HEK293 (cell line): ENCODE data around the gene DCAF8.

Experiments
- EGR2 ChIP-seq: fragments of 450-650 bp; formaldehyde crosslinking; IDR thresholded peaks from 2 replicates; pipeline ENCODE4 v1.5.1; 2016; ENCODE audit warnings: low read depth, missing biosample characterization, missing genetic modification characterization
- FEZF1 ChIP-seq: fragments of 450-650 bp; formaldehyde crosslinking; IDR thresholded peaks from 2 replicates; pipeline ENCODE4 v1.5.1; 2016; ENCODE audit warnings: missing biosample characterization, missing genetic modification characterization
- GFI1B ChIP-seq: fragments of 450-650 bp; formaldehyde crosslinking; IDR thresholded peaks from 2 replicates; pipeline ENCODE4 v1.5.1; 2016; ENCODE audit warnings: missing biosample characterization, missing genetic modification characterization
- KLF17 ChIP-seq: fragments of 450-650 bp; formaldehyde crosslinking; IDR thresholded peaks from 2 replicates; pipeline ENCODE4 v1.5.1; 2016; ENCODE audit warnings: missing biosample characterization, missing genetic modification characterization
- KLF8 ChIP-seq: fragments of 450-650 bp; formaldehyde crosslinking; IDR thresholded peaks from 2 replicates; pipeline ENCODE4 v1.5.1; 2016; ENCODE audit warnings: missing biosample characterization, missing genetic modification characterization
- MYNN ChIP-seq: fragments of 450-650 bp; formaldehyde crosslinking; IDR thresholded peaks from 2 replicates; pipeline ENCODE4 v1.5.1; 2016; ENCODE audit warnings: missing biosample characterization, missing genetic modification characterization, borderline replicate concordance
- MZF1 ChIP-seq: fragments of 450-650 bp; formaldehyde crosslinking; IDR thresholded peaks from 2 replicates; pipeline ENCODE4 v1.5.1; 2017; ENCODE audit warnings: missing biosample characterization, missing genetic modification characterization, borderline replicate concordance
- TCF7L2 ChIP-seq: IDR thresholded peaks from 2 replicates; pipeline ENCODE4 v1.6.1; 2011; ENCODE audit warnings: low read depth, mild to moderate bottlenecking, inconsistent platforms, low read length, moderate library complexity, borderline replicate concordance
- ZBTB49 ChIP-seq: fragments of 450-650 bp; formaldehyde crosslinking; IDR thresholded peaks from 2 replicates; pipeline ENCODE4 v1.5.1; 2016; ENCODE audit warnings: missing biosample characterization, missing genetic modification characterization, low read depth
- ZBTB7A ChIP-seq: fragments of 450-650 bp; formaldehyde crosslinking; IDR thresholded peaks from 2 replicates; pipeline ENCODE4 v1.5.1; 2016; ENCODE audit warnings: low read depth, missing biosample characterization, missing genetic modification characterization
- ZNF169 ChIP-seq: fragments of 450-650 bp; formaldehyde crosslinking; IDR thresholded peaks from 2 replicates; pipeline ENCODE4 v1.5.1; 2016; ENCODE audit warnings: missing biosample characterization, missing genetic modification characterization
- ZNF174 ChIP-seq: fragments of 450-650 bp; formaldehyde crosslinking; IDR thresholded peaks from 2 replicates; pipeline ENCODE4 v1.5.0; 2017; ENCODE audit warnings: missing biosample characterization, mild to moderate bottlenecking, missing genetic modification characterization
- ZNF24 ChIP-seq: fragments of 450-650 bp; formaldehyde crosslinking; IDR thresholded peaks from 2 replicates; pipeline ENCODE4 v1.5.1; 2016; ENCODE audit warnings: missing biosample characterization, missing genetic modification characterization
- ZNF292 ChIP-seq: fragments of 450-650 bp; formaldehyde crosslinking; IDR thresholded peaks from 2 replicates; pipeline ENCODE4 v1.5.1; 2016; ENCODE audit warnings: low read depth, missing biosample characterization, missing genetic modification characterization, borderline replicate concordance
- ZNF394 ChIP-seq: fragments of 450-650 bp; formaldehyde crosslinking; IDR thresholded peaks from 2 replicates; pipeline ENCODE4 v1.5.1; 2016; ENCODE audit warnings: missing biosample characterization, missing genetic modification characterization, mild to moderate bottlenecking, moderate library complexity, borderline replicate concordance
- ZNF426 ChIP-seq: fragments of 450-650 bp; formaldehyde crosslinking; IDR thresholded peaks from 2 replicates; pipeline ENCODE4 v1.5.1; 2017; ENCODE audit warnings: missing biosample characterization, missing genetic modification characterization, mild to moderate bottlenecking, inconsistent platforms, moderate library complexity
- ZNF473 ChIP-seq: fragments of 450-650 bp; formaldehyde crosslinking; IDR thresholded peaks from 2 replicates; pipeline ENCODE4 v1.5.1; 2017; ENCODE audit warnings: missing biosample characterization, missing genetic modification characterization
- ZNF521 ChIP-seq: fragments of 450-650 bp; formaldehyde crosslinking; IDR thresholded peaks from 2 replicates; pipeline ENCODE4 v1.5.1; 2017; ENCODE audit warnings: missing biosample characterization, mild to moderate bottlenecking, missing genetic modification characterization
- ZNF530 ChIP-seq: fragments of 450-650 bp; formaldehyde crosslinking; IDR thresholded peaks from 2 replicates; pipeline ENCODE4 v1.5.1; 2016; ENCODE audit warnings: low read depth, missing biosample characterization, missing genetic modification characterization
- ZNF626 ChIP-seq: fragments of 450-650 bp; sonication (Bioruptor Pico); formaldehyde crosslinking; IDR thresholded peaks from 2 replicates; pipeline ENCODE4 v1.5.1; 2018; ENCODE audit warnings: missing biosample characterization, missing genetic modification characterization, inconsistent platforms
- ZNF658 ChIP-seq: fragments of 450-650 bp; formaldehyde crosslinking; IDR thresholded peaks from 2 replicates; pipeline ENCODE4; 2016; ENCODE audit warnings: missing biosample characterization, missing genetic modification characterization
- ZNF792 ChIP-seq: fragments of 450-650 bp; formaldehyde crosslinking; IDR thresholded peaks from 2 replicates; pipeline ENCODE4 v1.5.1; 2016; ENCODE audit warnings: missing biosample characterization, missing genetic modification characterization
- ZSCAN4 ChIP-seq: fragments of 450-650 bp; formaldehyde crosslinking; IDR thresholded peaks from 2 replicates; pipeline ENCODE4 v1.5.1; 2017; ENCODE audit warnings: missing biosample characterization, missing genetic modification characterization
- TF ChIP-seq, protein P1 (sequence below): fragments of 450-650 bp; formaldehyde crosslinking; IDR thresholded peaks from 2 replicates; pipeline ENCODE4 v1.5.1; 2016; ENCODE audit warnings: missing biosample characterization, missing genetic modification characterization
- TF ChIP-seq, protein P2 (sequence below): sonication (generic); formaldehyde crosslinking; IDR thresholded peaks from 2 replicates; pipeline ENCODE4 v1.8.1; 2022; ENCODE audit warnings: mild to moderate bottlenecking, moderate library complexity, missing genetic modification reagents
- TF ChIP-seq, protein P3 (sequence below): fragments of 450-650 bp; formaldehyde crosslinking; IDR thresholded peaks from 2 replicates; pipeline ENCODE4 v1.5.1; 2016; ENCODE audit warnings: missing biosample characterization, missing genetic modification characterization
- TF ChIP-seq, protein P4 (sequence below): fragments of 450-650 bp; formaldehyde crosslinking; IDR thresholded peaks from 2 replicates; pipeline ENCODE4 v1.5.1; 2017; ENCODE audit warnings: missing biosample characterization, missing genetic modification characterization

The DCAF8 gene

DNA sequence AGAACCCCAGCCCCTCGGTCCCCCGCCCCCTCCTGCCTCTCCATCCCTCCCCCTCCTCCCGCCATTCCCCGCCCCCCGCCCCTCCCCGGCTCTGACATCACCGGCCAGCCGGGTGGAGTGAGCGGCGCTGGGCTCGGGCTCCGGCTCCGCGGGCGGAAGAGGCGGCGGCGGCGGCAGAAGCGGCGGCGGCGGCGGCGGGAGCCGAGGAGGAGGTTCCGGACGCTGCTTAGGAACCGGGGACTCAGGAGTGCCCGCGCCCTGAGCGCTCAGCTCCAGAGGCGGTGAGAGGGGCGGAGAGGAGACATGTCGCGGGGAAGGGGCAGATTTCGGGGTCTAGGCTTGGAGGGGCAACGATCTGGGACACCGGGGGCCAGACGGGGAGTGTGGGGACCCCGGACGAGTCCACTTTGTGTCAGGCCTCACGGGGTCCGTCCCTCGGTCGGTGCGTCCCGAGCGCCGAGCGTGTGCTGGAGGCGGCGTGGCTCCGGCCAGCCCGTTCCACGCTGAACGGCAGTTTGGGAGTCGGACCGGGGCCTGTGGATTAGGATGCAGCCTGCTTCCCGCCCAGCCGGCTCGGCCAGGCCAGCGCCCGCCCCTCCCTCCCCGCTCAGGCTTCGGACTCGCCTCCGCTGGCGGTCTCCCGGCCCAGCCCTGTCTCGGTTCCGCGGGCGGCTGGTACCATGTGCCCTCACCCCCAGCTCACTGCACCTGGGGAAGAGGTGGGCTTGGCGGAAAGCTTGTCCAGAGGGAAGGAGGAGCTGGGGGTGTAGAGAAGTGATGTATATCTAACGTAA is 56.9 kb downstream of the DCAF8 start, which contains the start of gene PEA15 (continued):
- no peak for TF ChIP-seq FEZF1
- TF ChIP-seq ZNF792 = peak; percentile 29; the same call in 1 of the 2 replicates
- no peak for TF ChIP-seq ZBTB49 (tag by site-specific recombination)
- no peak for TF ChIP-seq ZNF174 (tag by site-specific recombination)
- TF ChIP-seq, protein P1, sequence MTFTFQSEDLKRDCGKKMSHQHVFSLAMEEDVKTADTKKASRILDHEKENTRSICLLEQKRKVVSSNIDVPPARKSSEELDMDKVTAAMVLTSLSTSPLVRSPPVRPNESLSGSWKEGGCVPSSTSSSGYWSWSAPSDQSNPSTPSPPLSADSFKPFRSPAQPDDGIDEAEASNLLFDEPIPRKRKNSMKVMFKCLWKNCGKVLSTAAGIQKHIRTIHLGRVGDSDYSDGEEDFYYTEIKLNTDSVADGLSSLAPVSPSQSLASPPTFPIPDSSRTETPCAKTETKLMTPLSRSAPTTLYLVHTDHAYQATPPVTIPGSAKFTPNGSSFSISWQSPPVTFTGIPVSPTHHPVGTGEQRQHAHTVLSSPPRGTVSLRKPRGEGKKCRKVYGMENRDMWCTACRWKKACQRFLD (tag by site-specific recombination) = no peak
- TF ChIP-seq KLF8 (tag by site-specific recombination) = peak; percentile 68; the same call in 1 of the 2 replicates
- TF ChIP-seq, protein P2, sequence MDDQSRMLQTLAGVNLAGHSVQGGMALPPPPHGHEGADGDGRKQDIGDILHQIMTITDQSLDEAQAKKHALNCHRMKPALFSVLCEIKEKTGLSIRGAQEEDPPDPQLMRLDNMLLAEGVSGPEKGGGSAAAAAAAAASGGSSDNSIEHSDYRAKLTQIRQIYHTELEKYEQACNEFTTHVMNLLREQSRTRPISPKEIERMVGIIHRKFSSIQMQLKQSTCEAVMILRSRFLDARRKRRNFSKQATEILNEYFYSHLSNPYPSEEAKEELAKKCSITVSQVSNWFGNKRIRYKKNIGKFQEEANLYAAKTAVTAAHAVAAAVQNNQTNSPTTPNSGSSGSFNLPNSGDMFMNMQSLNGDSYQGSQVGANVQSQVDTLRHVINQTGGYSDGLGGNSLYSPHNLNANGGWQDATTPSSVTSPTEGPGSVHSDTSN (CRISPR knock-in tag) = no peak
- no peak for TF ChIP-seq ZNF530 (tag by site-specific recombination)
- no peak for TF ChIP-seq ZSCAN4 (tag by site-specific recombination)
- TF ChIP-seq ZBTB7A (tag by site-specific recombination) = 0 out of 2 replicates have a peak, but pooled peaks have one; percentile 26
- TF ChIP-seq ZNF292 (tag by site-specific recombination) = no peak
- TF ChIP-seq KLF17 (tag by site-specific recombination) = peak; percentile 81; the same call in 1 of the 2 replicates
- no peak for TF ChIP-seq ZNF473
- no peak for TF ChIP-seq ZNF626 (tag by site-specific recombination)
- TF ChIP-seq ZNF394 (tag by site-specific recombination) = peak; percentile 25
- no peak for TF ChIP-seq ZNF169 (tag by site-specific recombination)
- no peak for TF ChIP-seq ZNF24 (tag by site-specific recombination)
- no peak for TF ChIP-seq MYNN (tag by site-specific recombination)
- TF ChIP-seq TCF7L2 = no peak
- TF ChIP-seq ZNF658 = no peak
- TF ChIP-seq EGR2 = no peak
- no peak for TF ChIP-seq ZNF426 (tag by site-specific recombination)
- TF ChIP-seq, protein P3, sequence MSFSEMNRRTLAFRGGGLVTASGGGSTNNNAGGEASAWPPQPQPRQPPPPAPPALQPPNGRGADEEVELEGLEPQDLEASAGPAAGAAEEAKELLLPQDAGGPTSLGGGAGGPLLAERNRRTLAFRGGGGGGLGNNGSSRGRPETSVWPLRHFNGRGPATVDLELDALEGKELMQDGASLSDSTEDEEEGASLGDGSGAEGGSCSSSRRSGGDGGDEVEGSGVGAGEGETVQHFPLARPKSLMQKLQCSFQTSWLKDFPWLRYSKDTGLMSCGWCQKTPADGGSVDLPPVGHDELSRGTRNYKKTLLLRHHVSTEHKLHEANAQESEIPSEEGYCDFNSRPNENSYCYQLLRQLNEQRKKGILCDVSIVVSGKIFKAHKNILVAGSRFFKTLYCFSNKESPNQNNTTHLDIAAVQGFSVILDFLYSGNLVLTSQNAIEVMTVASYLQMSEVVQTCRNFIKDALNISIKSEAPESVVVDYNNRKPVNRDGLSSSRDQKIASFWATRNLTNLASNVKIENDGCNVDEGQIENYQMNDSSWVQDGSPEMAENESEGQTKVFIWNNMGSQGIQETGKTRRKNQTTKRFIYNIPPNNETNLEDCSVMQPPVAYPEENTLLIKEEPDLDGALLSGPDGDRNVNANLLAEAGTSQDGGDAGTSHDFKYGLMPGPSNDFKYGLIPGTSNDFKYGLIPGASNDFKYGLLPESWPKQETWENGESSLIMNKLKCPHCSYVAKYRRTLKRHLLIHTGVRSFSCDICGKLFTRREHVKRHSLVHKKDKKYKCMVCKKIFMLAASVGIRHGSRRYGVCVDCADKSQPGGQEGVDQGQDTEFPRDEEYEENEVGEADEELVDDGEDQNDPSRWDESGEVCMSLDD (tag by site-specific recombination) = no peak
- TF ChIP-seq MZF1 (tag by site-specific recombination) = no peak
- no peak for TF ChIP-seq GFI1B (tag by site-specific recombination)
- TF ChIP-seq, protein P4, sequence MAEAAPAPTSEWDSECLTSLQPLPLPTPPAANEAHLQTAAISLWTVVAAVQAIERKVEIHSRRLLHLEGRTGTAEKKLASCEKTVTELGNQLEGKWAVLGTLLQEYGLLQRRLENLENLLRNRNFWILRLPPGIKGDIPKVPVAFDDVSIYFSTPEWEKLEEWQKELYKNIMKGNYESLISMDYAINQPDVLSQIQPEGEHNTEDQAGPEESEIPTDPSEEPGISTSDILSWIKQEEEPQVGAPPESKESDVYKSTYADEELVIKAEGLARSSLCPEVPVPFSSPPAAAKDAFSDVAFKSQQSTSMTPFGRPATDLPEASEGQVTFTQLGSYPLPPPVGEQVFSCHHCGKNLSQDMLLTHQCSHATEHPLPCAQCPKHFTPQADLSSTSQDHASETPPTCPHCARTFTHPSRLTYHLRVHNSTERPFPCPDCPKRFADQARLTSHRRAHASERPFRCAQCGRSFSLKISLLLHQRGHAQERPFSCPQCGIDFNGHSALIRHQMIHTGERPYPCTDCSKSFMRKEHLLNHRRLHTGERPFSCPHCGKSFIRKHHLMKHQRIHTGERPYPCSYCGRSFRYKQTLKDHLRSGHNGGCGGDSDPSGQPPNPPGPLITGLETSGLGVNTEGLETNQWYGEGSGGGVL (tag by site-specific recombination) = peak; percentile 12; the same call in 1 of the 2 replicates
- no peak for TF ChIP-seq ZNF521 (tag by site-specific recombination)
